Neural progenitor cell (in vitro differentiated cells): ENCODE measurements around the gene TRPM2.

Experiments
- CTCF ChIP-seq: fragments of 200-600 bp; sonication (generic); IDR thresholded peaks from 2 replicates; pipeline ENCODE4 v1.5.1; 2017; ENCODE audit warnings: antibody characterized with exemption, mild to moderate bottlenecking
- EZH2 ChIP-seq: fragments of 200-600 bp; sonication (generic); IDR thresholded peaks from 2 replicates; pipeline ENCODE4 v1.6.1; 2017; ENCODE audit warnings: antibody characterized with exemption, mild to moderate bottlenecking, moderate library complexity
- EZH2phosphoT487 ChIP-seq: fragments of 200-600 bp; sonication (generic); IDR thresholded peaks from 2 replicates; pipeline ENCODE4 v1.6.1; 2017; ENCODE audit warnings: antibody characterized with exemption

GRCh38 chr21:44443291-44443890, 90.0 kb downstream of the TRPM2 start:
- TF ChIP-seq CTCF (no peak), EZH2phosphoT487 (no peak), EZH2 (no peak)
